Measurements from ENCODE around the gene DNMT3A. TPM values are rescaled to one million over a fixed set of nuclear protein-coding genes. Genes with fewer than 3 reads are reported as not detected.

DNMT3A gene
- total RNA-seq, 1 donor from 2014 or later: 83.9 TPM

DNA sequence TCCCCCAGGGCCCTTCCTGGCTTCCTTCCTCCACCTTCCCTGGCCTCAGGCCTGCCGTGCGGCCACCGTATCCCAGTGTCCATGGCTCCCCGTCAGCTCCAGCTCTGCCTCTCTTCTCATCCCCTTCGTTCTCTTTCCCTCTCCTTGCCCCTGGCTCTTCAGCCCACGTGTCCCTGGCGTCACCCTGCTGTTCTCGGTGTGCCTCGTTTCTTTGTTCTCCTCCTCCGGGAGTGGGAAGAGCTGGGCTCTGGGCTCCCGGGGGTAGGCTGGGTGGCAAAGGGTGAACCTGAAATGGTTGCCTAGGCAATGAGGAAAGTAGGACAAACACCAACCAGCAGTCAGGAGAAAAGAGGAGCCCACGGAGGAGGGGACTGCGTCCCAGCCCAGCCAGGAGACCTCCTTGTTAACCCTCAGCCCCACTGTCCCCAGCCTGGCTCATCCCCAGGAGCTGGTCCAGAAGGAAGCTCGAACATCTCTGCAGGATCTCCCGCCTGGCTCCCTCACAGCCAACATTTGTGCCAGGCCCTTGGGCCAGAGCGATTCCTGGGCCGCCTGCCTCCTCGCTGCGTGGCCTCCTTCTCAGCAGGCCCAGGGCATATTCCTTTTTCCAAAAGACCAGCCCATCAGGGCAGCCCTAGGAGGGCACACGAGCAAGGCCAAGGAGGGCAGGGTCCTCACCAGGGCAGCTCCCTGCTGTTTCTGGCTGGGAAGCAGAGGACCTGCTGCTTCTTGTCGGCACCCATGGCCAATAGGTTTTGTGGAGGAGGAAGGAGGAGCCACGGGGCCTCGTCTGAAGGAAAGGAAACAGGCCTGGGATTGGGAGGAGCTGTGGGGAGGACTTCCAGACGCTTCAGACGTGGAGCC, 30.9 kb upstream of the DNMT3A start:
- no peak for DNase-seq

DNA sequence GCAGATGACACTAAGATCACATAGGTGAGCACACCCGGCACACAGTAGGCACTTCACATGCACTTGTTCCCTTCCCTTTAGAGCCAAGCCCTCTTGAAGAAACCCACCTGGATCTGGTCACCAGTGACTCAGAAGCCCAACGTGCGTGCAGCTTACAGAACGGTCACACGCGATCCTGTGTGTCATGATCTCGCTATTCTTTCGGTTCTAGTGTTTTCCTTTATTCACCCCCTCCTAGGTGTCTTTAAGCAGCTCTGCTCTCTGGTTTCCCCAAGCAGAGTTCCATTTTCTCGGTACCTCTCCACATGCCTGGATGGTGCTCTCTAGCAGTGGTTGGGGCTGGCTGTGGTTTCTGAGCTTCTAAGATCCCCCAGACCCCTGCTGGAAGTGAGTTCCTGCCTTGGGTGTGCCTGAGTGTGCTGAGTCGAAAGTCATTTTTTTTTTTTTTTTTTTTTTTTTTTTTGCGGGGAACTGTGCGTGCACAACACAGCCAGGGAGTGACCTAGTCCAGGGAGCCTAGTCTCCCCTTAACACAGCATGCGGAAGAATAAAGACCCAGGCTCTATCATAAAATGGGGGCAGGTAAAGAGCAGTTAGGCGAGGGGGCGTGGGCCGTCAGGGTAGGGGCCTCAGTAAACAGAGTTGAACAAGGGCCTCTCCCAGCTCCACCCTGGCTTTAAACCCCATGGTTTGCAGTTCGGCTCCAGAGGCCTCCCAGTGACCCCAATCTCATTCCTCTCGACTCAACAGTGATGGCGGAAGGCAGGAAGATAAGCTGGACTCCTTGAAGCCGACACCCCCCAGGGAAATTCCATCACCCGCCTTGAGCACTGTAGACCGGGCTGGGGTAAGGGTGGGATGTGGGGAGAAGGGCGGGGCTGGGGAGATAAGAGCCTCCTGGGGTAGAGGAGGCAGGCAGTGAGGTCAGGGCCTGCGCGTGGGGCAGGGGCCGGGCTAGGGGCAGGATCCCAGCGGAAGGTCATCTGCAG, 29.8 kb upstream of the DNMT3A start:
- no peak for DNase-seq

DNA sequence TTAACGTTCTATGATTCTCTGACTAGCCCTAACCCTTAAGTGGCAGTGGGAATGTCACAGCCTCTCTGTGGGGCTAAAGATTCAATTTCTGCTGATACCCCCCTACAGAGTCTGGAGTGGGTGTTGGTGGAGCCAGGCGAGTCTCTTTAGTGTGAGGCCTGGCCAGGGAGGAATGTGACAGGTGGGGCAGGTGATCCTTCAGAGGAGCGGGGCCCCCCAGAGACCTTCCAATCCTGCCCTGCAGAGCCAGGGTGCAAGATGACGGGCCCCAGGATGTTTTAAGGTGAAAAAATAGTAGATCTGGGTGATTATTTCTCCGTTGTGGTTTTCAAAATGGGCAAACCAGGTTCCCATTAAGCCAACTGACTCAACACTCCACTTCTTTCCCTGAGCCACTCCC, 28.2 kb upstream of the DNMT3A start:
- DNase-seq: no peak

DNA sequence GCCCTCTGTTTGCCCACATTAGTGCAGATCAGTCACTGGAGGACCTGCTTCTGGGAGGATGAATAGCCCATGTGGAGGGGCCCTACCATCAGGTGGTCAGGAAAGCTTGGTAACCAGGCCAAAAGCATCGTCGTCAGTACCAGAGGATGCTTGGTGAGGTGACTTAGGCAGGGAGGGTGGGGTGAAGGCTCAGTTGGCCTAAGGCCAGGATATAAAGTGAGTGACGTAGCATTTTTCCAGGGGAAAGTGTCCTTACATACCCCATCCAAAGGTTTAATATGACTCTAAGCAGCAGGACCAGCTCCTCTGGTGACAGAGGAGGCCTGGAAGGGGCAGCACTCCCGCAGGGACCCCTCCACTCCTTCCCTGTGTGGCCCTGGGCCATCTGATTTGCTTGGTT, 27.7 kb upstream of the DNMT3A start:
- no peak for DNase-seq

DNA sequence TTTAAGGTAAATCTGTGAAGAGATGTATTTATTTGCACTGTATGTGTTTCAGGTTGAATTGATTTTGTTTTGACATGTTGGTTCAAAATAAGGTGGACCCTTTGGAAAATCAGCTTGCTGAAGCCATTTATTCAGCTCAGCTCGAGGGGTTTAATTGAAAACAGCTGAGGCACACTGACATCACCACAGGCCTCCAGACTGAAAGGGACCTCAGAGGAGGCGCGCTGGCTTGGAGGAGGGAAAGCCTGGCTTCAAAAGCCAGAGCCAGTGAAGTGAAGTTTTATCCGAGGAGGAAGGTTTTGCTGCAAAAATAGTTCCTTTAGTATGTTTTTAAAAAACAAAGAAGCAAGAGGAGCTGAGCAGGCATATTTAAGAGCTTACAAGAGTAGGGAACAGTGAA, 26.9 kb upstream of the DNMT3A start:
- DNase-seq: peak; percentile 86

DNA sequence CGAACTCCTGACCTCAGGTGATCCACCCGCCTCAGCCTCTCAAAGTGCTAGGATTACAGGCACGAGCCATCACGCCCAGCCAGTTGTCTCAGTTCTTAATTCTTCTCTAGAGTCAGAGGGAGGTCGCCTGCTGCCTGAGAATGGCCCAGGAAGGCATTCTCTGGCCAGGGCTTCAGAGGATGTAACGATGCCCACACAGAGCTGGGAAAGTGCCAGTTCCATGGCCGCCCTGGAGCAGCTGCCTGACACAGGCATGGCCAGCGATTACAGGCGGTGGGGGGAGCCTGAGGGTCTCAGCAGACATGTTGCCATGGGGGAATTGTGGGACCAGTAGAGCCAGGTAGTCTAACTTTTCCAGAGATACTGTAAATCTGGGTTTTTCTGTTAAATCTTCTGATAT, 25.6 kb upstream of the DNMT3A start:
- DNase-seq: peak; percentile 75

DNA sequence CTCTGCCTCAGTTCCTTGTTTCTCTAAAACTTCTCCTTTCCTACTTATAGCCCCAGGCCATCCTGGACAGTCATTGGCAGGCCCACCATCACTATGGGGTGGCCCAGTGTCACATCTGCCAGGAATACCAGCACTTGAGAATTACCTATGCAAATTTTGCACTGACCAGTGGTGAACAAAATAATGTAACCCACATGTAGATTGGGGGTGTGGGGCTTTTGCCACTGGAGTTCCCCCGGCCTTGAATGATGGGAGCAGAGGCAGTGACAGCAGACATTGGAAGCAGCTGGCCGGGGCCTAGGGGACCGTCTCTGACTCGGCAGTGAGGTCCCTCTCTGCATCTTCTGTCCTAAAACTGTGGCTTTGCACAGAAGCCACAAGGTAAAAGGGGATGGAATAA, 24.9 kb upstream of the DNMT3A start:
- DNase-seq: no peak

DNA sequence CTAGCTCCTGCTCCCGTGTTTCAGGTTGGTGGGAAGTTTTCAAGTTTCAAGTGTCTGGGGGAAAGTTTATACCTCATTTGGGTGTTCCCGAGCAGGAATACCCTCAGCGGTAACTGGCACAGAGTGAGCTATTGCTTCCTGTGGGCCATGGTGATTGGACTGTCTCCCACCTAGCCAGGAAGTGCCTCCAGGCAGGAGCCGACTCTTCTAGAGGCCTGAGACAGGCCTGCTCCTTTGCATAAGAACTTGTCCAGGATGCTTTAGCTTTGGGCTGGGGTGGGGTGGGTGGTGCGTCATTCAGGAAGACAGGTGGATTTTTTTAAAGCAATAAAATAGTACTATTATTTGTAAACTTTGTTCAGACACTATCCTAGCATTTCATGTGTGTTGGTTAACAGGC, 23.5 kb upstream of the DNMT3A start:
- no peak for DNase-seq

DNA sequence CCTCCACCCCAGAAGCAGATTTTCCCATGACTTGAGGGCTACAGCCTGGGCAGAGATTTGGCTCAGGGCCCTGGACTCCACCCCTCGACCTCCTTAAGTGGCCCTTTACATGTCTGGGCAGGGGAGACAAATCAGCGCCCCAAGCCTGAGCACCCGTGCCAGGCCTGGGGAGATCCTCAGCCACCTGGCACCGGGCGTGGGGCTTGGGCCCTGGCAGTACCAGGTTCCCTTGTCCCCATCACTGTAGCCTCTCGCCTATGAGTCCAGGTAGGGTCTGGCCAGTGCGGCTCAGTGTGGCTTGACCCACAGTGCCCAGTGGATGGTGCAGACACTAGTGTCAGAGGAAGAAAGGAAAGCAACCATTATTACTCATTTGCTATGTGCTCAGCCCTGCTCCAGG, 22.0 kb upstream of the DNMT3A start:
- DNase-seq: no peak

DNA sequence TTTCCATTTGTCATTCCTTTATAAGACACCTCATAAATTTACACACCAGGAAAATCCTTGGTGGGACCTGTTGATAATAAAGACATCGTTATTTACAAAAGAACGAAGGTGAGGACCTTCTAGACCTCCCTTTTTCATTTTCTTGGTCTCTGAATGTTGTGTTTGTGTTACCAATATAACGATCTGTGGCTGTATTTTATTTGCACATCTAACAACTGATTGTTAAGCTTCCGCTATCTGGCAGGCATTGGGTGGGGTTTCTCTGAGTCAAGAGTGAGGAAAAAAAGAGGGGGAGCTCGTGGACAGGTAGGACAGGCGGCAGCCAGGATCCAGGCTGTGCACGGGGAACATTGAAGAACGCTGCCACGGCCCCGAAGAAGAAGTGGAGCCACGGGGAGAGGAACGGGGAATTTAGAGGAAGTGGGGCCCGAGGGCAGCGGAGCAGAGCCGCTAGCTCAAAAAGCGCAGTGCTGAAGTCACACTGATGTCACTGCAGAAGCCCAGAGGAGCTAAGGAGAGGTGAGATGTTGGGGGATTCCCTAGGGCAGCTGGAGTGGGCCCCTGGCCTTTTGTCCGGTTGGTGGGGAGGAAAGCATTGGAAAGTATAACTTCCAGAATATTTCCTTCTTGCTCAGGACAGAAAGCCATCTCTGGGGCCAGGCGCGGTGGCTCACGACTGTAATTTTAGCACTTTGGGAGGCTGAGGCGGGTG, 20.9 kb upstream of the DNMT3A start:
- DNase-seq: peak; percentile 32

DNA sequence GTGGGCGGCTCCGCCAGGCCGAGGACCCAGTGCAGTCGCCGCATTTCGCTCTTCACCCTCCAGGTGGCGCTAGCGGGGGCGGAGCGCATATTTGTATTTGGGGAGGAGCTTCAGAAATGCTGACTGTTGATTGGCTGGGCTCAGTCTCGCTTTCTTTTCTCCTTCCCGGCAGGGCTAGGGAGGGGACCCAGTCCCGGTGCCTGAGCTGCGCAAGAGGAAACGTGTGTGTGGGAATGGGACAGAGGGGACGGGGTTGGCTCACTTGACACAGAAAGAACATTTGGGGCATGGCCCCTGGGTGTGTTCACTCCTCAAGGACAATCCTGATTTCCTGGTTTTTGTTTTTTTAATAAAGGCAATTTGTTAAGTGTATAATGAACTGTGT, 20.3 kb upstream of the DNMT3A start:
- peak; percentile 97 for DNase-seq

DNA sequence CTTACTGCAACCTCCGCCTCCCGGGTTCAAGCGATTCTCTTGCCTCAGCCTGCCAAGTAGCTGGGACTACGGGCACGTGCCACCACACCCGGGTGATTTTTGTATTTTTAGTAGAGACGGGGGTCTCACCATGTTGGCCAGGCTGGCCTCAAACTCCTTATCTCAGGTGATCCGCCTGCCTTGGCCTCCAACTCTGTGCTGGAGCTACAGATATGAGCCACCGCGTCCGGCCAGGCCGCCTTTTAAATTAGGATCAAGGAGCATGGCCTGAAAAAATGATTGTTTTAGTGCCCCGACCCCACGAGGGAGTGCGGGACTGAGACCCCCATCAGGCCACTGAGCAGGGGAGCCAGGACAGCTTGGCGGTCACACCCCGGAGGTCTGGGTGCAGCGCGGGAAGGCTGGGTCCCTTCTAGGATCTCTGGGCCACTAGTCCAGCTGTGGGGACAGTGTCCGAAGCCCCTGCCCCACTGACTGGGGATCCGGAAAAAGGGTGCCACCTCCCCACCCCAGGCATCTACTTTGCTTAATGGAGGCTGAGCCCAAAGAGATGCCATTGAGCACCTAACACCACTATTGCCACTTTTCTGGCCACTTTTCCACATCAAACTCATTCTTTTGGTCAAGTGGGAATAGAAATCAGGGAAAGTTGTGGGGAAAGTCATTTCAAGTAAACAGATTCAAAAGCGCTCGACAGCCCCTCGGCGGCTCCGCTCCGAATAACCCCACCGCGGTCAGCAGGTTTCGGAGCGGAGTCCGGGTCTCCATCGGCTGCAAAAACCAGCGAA, 19.7 kb upstream of the DNMT3A start:
- no peak for DNase-seq

DNA sequence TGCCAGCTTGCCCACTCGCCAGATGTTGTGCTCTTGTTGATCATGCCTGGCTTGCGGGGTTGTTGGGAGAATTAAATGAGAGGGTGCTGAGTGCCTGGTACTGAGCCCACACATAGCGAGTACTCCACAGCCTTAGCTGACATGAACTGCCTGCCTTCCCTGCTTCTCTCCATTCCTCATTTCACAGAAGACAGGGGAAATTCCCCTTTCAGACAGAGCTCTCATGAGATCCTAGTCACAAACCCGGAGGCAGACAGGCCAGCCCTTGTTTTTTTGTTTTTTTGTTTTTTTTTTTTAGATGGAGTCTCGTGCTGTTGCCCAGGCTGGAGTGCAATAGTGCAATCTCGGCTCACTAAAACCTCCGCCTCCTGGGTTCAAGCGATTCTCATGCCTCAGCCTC, 17.1 kb upstream of the DNMT3A start:
- no peak for DNase-seq

DNA sequence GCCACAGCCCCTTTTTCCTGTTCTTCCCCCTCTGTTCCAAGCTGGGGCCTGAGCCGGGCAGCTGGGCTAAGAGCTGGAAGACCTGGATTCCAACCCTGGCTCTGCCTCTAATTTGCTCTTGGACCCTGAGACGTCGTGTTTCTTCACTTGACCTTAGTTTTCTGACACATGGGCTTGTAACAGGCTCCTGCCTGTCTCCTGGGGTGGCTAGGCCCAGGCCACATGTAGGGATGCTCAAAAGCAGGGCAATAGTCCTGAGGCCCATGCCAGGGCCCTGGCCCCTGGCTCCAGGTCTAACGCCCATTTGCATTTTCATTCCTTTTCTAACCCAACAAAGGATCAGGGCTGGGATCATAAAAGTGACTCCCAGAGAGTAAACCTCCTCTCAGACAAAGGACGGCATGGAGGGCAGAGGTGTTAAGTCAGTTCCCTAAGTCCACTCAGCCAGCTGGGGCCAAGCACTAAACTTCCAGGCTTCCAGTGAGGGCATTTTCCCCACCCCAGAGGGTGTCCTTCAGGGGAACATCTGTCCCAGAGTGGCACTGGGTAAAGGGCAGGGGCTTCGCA, 16.6 kb upstream of the DNMT3A start:
- DNase-seq: no peak

DNA sequence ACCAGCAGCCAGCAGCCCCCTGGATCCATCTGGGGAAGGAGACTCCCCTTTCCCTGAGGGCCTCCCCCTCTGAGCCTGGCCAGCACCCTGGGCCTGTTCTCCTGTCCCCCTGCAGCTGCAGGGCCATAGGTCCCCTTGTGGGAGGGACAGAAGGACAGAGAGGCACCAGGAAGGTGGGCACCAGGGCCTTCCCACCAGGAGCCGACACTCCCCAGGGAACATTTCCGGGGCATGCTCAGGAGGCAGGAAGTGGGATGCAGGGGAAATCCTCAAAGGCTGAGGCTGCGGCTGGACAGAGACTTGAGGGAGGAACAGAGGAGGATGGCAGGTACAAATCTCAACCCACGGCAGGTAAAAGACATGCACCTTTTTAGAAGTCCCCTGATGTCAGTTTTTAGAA, 14.4 kb upstream of the DNMT3A start:
- DNase-seq: no peak

DNA sequence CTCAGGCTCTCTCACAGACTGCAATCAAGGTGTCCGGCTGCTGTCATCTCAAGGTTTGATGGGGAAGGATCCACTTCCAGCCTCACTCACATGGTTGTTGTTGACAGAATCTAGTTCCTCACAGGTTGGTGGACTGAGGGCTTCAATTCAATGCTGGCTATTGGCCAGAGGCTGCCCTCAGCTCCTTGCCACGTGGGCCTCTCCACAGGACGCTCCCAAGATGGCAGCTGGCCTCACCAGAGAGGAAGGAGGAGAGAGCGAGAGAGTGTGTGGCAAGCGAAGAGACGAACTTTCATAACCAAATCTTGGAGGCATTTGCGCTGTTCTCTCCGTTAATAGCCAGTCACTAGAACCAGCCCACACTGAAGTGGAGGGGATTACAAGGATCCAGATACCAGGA, 13.5 kb upstream of the DNMT3A start:
- no peak for DNase-seq

DNA sequence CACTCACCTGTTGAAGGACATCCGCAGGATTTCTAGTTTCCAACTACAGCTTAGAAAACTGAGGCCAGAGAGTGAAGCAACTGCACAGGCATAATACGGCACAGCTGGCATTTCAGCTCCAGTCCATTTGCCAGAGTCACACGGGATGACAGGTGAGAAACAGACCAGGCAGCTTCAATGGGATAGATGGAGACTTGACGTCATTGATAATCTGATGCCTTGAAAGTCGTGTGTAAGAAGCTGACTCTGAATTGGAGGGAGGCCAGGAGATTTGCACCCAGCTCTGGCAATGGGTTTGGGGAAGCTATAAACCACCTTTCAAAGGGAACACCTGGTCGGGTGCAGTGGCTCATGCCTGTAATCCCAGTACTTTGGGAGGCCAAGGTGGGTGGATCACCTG, 12.4 kb upstream of the DNMT3A start:
- DNase-seq: peak; percentile 48

DNA sequence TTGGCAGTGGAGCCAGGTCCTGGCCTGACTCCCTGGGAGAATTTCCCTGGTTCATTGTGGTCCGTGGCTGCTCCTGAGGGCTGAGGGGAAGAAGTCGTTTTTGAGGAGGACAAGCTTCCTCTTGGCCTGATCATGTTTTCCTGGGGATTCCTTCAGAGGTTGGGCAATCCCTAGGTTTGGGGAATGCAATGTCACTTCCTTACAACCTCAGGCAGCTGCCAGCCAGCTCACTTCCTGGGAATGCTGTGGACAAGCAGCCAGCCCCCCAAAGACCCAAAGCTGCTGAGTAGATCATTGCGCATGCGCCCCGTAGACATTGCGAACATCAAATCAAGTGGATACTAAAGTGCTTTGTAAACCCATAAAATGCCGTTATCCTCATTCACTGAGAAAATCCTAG, 7.7 kb upstream of the DNMT3A start:
- DNase-seq: no peak

DNA sequence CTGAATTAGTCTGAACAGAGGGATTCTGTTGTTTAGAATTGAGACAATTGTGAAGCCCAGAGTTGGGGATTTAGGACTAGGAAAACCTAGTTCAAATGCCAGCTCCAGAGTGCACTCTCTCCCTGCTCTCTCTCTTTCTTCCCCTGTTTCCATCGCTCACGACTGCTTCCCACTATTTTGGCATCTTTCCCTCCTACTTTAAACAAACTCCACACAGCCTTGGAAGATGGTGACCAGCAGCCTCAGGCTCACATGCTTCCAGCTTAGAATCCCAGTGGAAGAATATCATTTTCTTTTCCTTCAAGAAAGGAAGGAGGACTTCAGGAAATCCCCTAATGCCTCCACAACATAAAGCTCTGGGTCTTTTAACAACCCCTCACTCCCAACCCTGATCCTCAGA, 6.1 kb upstream of the DNMT3A start:
- peak; percentile 55 for DNase-seq

DNA sequence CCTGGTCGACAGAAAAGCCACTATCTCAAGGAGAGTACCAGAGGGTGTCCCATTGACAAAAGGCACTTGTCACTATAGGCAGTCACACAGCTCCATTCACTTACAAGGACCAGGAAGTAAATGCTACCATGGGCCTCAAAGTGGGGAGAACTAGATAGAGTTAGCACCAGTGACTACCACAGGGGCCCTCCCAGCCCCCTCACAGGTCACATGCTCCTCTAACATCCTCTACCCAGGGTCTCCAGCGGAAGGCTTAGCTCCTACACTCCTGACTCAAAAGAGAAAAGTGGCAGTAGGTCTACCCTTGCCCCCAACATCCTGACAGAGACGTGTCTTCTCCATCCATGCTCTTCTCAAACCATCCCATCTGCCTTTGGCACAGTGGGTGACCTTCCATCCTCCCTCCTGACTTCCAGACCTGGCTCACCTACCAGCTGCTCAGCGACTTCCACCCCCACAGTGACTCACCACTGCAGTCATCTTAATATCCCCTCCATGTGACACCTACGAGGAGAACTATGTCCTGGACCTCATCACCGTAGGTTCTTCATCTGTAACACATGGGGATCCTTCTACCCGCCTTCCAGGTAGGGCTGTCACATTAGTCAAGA, 5.6 kb upstream of the DNMT3A start:
- DNase-seq: no peak
